Adrenal gland (tissue), 5 donors: ENCODE results near the gene COA1.

Experiments
- POLR2A ChIP-seq, 2 donors: fragments of 450-650 bp; IDR thresholded peaks; one replicate each; pipeline ENCODE4 v1.6.1; 2017; ENCODE audit warnings: antibody characterized with exemption in 2 of 2, mild to moderate bottlenecking in 2 of 2, moderate library complexity in 1 of 2
- TF ChIP-seq, protein P1 (sequence below), 6 experiments: fragments of 450-650 bp in 4 of 6; fragments of 200-600 bp in 2 of 6; sonication (generic) in 1 of 6; IDR thresholded peaks; 1 replicate in 5 of 6; 2 replicates in 1 of 6; pipeline versions ENCODE4 v1.5.1 to v1.8.0; 2016 to 2021; ENCODE audit warnings: antibody characterized with exemption in 6 of 6, mild to moderate bottlenecking in 2 of 6, moderate library complexity in 1 of 6
- donor health status: DM: no; HTN: no; CAD: no.

DNA sequence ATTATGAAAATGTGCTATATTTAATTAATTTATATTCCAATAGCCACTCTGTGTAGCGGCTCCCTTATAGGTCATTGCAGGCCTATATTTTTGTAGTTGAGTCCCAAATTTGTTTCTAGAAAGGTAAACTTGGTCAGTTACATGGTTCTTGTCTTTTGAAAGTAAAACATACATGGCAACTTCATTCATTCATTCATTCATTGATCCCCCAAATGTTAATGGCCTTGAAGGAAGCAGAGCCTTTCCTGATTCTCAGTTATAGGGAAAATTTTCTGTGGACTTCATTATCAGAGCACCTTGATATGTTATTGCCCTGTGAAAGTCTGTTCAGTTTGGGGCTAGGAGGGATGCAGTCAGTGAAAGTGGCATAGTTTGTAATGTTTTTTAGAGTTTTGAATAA, 32.1 kb upstream of the COA1 start:
- TF ChIP-seq, protein P1, sequence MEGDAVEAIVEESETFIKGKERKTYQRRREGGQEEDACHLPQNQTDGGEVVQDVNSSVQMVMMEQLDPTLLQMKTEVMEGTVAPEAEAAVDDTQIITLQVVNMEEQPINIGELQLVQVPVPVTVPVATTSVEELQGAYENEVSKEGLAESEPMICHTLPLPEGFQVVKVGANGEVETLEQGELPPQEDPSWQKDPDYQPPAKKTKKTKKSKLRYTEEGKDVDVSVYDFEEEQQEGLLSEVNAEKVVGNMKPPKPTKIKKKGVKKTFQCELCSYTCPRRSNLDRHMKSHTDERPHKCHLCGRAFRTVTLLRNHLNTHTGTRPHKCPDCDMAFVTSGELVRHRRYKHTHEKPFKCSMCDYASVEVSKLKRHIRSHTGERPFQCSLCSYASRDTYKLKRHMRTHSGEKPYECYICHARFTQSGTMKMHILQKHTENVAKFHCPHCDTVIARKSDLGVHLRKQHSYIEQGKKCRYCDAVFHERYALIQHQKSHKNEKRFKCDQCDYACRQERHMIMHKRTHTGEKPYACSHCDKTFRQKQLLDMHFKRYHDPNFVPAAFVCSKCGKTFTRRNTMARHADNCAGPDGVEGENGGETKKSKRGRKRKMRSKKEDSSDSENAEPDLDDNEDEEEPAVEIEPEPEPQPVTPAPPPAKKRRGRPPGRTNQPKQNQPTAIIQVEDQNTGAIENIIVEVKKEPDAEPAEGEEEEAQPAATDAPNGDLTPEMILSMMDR (IDR thresholded peaks at IDR 0.05): no peak
- TF ChIP-seq POLR2A (IDR thresholded peaks at IDR 0.05): no peak
